ENCODE results near the gene CSNK1A1L.

Gene CSNK1A1L

GRCh38 chr13:37106642-37107041 is 1.2 kb upstream of the CSNK1A1L start:
- DNase-seq (ENCODE audit: low spot score), result no peak

- DNase-seq (ENCODE audit: low spot score), result no peak
Measured at GRCh38 chr13:37102896-37103295, 2.6 kb downstream of the CSNK1A1L start.

- no peak for DNase-seq (ENCODE audit: low spot score)
Measured at GRCh38 chr13:37101201-37101600, 4.3 kb downstream of the CSNK1A1L start.

GRCh38 chr13:37100731-37101130 is 4.7 kb downstream of the CSNK1A1L start:
- DNase-seq (ENCODE audit: low spot score), result no peak

GRCh38 chr13:37097076-37097475 is 8.4 kb downstream of the CSNK1A1L start:
- no peak for DNase-seq (ENCODE audit: low spot score)

- DNase-seq (ENCODE audit: low spot score), result no peak
Measured at GRCh38 chr13:37094840-37095239, 10.6 kb downstream of the CSNK1A1L start.

GRCh38 chr13:37094099-37094498 is 11.4 kb downstream of the CSNK1A1L start:
- no peak for DNase-seq (ENCODE audit: low spot score)

- no peak for DNase-seq (ENCODE audit: low spot score)
Measured at GRCh38 chr13:37091835-37092234, 13.6 kb downstream of the CSNK1A1L start.

GRCh38 chr13:37090912-37091311 is 14.6 kb downstream of the CSNK1A1L start:
- no peak for DNase-seq (ENCODE audit: low spot score)

GRCh38 chr13:37089495-37089894 is 16.0 kb downstream of the CSNK1A1L start:
- DNase-seq (ENCODE audit: low spot score), result no peak

GRCh38 chr13:37087486-37087885 is 18.0 kb downstream of the CSNK1A1L start:
- DNase-seq (ENCODE audit: low spot score), result no peak

GRCh38 chr13:37085606-37086005 is 19.9 kb downstream of the CSNK1A1L start:
- DNase-seq (ENCODE audit: low spot score), result no peak

GRCh38 chr13:37076818-37077217 is 28.6 kb downstream of the CSNK1A1L start:
- DNase-seq (ENCODE audit: low spot score), result no peak

GRCh38 chr13:37075164-37075563 is 30.3 kb downstream of the CSNK1A1L start:
- no peak for DNase-seq (ENCODE audit: low spot score)

GRCh38 chr13:37074703-37075102 is 30.8 kb downstream of the CSNK1A1L start:
- peak; percentile 29 for DNase-seq (ENCODE audit: low spot score)

- DNase-seq (ENCODE audit: low spot score), result no peak
Measured at GRCh38 chr13:37072024-37072423, 33.4 kb downstream of the CSNK1A1L start.

GRCh38 chr13:37070956-37071355 is 34.5 kb downstream of the CSNK1A1L start:
- DNase-seq (ENCODE audit: low spot score), result no peak

- DNase-seq (ENCODE audit: low spot score), result no peak
Measured at GRCh38 chr13:37070145-37070695, 35.2 kb downstream of the CSNK1A1L start.

GRCh38 chr13:37069597-37070103 is 35.8 kb downstream of the CSNK1A1L start:
- no peak for DNase-seq (ENCODE audit: low spot score)

GRCh38 chr13:37068962-37069361 is 36.5 kb downstream of the CSNK1A1L start:
- DNase-seq (ENCODE audit: low spot score), result no peak

- no peak for DNase-seq (ENCODE audit: low spot score)
Measured at GRCh38 chr13:37067874-37068273, 37.6 kb downstream of the CSNK1A1L start.

GRCh38 chr13:37065890-37066526 is 39.5 kb downstream of the CSNK1A1L start:
- no peak for DNase-seq (ENCODE audit: low spot score)

- DNase-seq (ENCODE audit: low spot score), result no peak
Measured at GRCh38 chr13:37059848-37060192, 45.6 kb downstream of the CSNK1A1L start.
